GM12872 (cell line): ENCODE data around the gene DNAH14.

Experiments
- CTCF ChIP-seq: IDR thresholded peaks from 3 replicates; pipeline ENCODE4 v1.5.1; 2011; ENCODE audit warnings: low read depth, mild to moderate bottlenecking, low read length, moderate library complexity; ENCODE audit not compliant: insufficient read depth

DNAH14 gene

GRCh38 chr1:224998185-224998584, 68.7 kb downstream of the DNAH14 start:
- TF ChIP-seq CTCF: no peak

- TF ChIP-seq CTCF: no peak
Observed at GRCh38 chr1:225004396-225004795, 74.9 kb downstream of the DNAH14 start.

- TF ChIP-seq CTCF: no peak
Observed at GRCh38 chr1:225021037-225021436, 91.6 kb downstream of the DNAH14 start.

- no peak for TF ChIP-seq CTCF
Observed at GRCh38 chr1:225026701-225027100, 97.2 kb downstream of the DNAH14 start.

- TF ChIP-seq CTCF: no peak
Observed at GRCh38 chr1:225042263-225042662, 112.8 kb downstream of the DNAH14 start.

GRCh38 chr1:225044258-225044657, 114.8 kb downstream of the DNAH14 start:
- no peak for TF ChIP-seq CTCF

- no peak for TF ChIP-seq CTCF
Observed at GRCh38 chr1:225049594-225049993, 120.1 kb downstream of the DNAH14 start.

GRCh38 chr1:225063722-225064121, 134.2 kb downstream of the DNAH14 start:
- TF ChIP-seq CTCF: no peak
